Measurements from ENCODE around the gene IRX2.
A peak's percentile ranks its signal among the peaks of the same experiment; 100 is the strongest.

The IRX2 gene

GRCh38 chr5:2740051-2740875, 11.2 kb downstream of the IRX2 start:
- DNase-seq, result peak; percentile 57

DNA sequence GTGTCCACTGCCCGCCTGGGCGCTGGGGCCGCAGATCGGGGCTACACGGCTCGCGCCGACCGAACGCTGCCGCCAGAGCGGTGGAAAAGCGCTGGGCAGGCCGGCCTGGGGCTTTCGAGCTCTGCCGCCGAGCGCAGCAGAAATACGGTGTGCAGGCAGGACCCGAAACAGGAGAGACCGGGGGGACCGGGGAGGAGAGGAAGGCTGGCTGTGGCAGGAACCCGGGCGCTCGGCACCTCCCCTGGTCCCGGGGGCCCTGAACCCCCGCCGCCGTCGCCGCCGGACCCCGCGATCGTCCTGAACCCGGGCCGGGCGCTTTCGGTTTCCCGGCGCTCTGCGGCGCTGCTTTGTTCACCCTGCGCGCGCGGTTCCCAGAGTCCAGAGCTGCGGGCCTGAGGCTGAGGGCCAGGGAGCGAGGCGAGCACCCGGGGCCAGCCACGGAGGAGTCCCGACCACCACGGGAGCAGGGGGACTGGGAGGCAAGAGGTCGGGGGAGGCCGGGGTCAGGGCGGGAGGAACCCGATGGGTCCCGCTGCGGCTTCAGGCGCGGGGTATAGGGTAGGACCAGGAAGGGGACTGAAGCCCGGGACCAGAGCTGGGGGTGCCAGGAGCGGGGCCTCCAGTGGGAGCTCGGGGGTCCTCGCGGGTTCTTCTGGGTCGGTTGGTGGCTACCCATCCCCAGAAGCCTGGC, 12.0 kb downstream of the IRX2 start:
- DNase-seq, result peak; percentile 60

GRCh38 chr5:2738700-2739359, 12.6 kb downstream of the IRX2 start:
- DNase-seq, result peak; percentile 61

DNA sequence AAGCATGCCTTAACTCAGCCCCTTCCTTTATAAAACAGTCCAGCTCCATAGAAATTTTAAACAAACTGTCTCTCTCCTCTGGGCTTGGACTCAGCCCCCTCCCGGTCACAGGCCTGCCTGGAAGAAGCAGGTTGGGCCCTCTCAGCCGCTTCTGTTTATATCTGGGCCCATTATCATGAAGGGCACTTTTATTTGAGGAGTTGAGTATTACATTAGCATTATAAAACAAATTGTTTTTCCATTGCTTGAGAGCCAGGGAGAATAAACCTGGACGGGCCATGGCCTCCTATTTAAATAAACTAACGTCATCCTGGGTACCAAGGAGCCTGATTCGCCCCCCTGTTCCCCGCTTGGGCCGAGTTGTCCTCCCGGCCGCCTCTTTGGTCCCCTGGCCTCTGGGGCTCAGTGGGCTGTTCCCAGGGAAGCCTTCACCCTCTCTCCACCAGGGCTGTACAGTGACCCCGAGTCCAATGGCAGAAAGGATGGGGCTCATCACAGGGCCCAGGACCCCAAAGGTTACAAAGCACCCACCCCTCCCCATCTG, 13.2 kb downstream of the IRX2 start:
- peak; percentile 43 for DNase-seq

DNA sequence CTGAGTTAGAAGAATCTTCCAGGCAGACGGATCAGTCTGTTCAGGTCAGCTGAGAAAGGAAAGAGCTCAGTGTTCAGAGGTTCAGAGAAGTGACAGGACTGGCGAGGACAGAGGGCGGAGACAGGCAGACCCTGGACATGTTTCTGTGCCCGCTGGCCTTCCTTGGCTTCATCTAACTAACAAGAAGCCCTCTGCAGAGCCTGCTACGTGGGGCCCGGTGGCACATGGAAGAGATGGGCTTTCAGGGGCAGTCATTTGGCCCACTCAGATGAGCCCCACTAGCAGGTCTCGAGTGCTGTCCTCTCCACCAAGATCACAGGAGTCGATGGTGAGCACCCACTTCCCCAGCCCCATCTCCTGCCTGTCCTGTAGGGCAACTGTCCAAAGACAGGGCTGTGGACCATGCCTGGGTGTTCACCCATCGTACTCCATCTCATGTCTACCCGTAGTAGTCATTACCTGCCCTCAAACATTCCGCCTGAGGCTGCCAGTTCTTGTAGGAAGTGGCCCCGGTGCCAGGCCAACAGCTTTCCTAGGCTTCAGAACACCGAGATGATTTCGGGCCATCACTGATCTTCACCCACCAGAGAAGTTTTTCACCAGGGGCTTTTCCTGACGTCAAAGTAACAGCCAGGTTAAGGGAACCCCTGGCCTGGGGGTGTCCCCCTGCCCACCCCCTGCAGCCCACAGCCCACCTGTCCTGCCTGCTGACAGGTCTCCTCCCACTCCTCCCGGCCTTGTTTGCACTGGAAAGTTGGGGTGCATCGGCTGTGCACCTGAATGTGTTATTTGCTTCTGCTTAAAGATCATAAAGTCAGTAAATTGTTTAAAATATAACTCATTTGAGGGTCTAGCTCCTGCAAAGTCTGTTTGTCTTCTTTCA, 14.0 kb downstream of the IRX2 start:
- peak; percentile 44 for DNase-seq

GRCh38 chr5:2736872-2737271, 14.6 kb downstream of the IRX2 start:
- peak; percentile 36 for DNase-seq

GRCh38 chr5:2735996-2736395, 15.5 kb downstream of the IRX2 start:
- peak; percentile 38 for DNase-seq

DNA sequence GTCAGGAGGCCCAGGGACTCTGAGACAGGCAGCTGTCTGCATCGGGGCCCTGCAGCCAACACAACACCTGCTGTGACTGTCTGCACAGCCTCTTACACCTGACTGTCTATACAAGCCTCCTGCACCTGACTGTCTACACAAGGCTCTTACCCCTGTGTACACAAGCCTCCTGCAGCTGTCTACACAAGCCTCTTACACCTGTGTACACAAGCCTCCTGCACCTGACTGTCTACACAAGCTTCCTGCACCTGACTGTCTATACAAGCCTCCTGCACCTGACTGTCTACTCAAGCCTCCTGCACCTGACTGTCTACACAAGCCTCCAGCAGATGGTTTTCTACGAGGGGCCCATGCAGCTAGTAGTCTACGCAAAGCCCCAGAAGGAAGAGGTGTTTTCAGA, 18.6 kb downstream of the IRX2 start:
- DNase-seq, result peak; percentile 42

DNA sequence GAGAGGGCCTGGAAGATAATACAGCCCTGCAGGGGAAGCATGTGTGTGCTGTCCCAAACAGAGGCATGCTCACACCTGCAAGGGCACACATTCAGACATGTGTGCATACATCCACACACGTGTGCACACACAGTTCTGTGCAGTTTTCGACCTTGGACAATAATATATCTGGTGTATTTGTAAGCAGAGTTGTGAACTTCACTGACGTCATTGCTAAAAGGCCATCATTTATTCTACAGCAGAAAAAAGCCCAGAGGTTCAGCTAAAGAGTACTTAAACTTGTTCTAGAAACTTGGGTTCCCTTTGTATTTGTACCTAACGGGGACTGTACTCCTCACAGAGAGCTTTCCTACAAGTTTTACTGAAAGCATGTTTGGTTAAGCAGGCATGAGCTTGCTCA, 19.5 kb downstream of the IRX2 start:
- DNase-seq, result no peak

GRCh38 chr5:2729189-2729588, 22.3 kb downstream of the IRX2 start:
- no peak for DNase-seq

DNA sequence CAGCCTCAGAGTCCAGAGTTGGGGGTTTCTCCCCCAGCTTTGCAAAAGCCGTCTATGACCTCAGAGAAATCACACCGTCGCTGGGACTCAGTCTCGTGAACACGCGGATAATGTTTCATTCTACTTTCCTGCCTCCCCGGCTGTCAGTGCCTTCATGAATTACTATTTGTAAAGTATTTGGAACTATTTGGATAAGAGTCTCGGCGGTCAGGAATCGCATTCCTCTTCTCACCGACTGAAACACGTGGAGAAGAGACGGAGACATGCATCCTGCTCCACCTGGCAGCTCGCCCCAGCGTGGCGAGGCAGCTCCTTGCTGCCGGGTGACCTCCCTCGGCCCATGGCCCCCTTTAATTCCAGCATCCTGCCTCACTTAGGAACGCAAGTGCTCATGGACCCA, 23.9 kb downstream of the IRX2 start:
- DNase-seq, result peak; percentile 24

DNA sequence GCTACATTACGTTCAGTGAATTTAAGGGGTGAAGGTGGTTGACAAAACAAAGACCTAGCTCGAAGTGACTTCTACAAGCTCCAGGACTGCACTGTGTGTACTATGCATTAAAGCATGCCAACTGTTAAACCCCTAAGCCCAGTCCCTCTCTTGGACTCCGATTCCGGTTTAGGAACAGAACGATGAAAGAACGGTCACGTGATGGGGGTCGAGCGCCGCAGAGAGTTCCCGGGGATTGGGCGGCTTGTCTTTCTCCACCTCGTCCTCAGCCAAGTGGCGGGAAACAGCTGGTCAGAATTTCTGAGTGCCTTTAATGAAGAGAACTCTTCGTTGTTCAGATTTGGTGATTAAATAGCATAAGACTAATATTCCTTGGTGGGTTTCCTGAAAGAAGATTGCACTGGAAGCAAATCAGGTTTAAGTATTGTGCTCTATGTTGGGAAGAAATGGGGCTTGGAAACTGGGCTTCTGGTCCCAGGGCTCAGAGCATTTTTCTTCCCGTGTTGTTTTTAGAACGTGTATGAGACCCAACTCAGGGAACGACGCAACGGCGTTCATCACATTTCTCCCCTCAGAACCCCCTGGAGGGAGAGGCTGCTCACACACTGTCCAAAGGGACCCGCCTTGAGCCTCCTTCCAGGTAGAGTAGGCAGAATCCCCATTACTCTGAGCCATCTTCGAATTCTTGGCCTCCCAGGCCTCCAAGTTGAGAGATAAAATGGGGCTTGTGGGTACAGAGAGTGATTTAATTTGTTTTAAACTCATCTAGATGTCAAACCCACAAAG, 25.3 kb downstream of the IRX2 start:
- DNase-seq, result peak; percentile 32

- DNase-seq, result peak; percentile 32
These were observed 26.6 kb downstream of the IRX2 start for GRCh38 chr5:2724831-2725230.

GRCh38 chr5:2724031-2724581, 27.4 kb downstream of the IRX2 start:
- peak; percentile 29 for DNase-seq

GRCh38 chr5:2722901-2723300, 28.6 kb downstream of the IRX2 start:
- peak; percentile 23 for DNase-seq

GRCh38 chr5:2721385-2722138, 29.9 kb downstream of the IRX2 start:
- peak; percentile 7 for DNase-seq

- no peak for DNase-seq
These were observed 32.1 kb downstream of the IRX2 start for GRCh38 chr5:2719332-2719731.

DNA sequence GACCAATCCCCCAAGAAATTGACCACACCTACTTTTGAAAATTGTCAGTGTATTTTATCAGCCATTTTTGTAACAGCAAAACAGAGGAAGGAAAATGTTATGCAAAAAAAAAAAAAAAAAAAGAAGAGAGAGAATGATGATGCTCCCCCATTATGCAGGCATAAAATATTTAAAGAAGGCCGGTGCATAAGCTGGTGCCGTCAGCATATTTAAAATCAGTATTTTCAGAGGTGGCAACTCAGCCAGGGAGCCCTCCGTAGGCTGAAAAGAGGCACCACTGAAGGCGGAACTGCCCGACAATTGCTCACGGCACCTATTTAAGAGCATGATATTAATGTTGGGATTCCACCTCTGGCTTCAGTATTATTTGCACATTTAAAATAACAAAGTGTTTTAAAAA, 33.4 kb downstream of the IRX2 start:
- DNase-seq, result no peak

DNA sequence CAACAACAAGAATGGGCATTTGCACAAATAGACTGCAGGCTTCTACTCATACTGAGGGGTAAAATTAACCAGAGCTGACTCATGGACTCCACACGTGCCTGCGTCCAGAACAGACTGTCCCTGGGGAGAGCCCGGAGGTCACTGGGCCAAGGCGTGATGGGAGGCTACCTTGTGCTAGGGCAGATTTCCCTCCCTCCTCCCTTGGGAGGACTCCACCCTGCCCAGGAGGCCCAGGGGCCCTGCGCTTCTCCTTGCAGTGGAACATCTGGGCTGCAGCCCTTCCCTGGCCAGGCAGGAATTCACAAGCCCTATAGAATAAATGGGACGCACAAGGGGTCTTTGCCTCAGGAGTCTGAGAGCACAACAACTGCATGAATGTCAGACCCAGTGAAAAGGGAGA, 35.6 kb downstream of the IRX2 start:
- DNase-seq, result no peak

GRCh38 chr5:2714805-2715204, 36.7 kb downstream of the IRX2 start:
- DNase-seq, result no peak

DNA sequence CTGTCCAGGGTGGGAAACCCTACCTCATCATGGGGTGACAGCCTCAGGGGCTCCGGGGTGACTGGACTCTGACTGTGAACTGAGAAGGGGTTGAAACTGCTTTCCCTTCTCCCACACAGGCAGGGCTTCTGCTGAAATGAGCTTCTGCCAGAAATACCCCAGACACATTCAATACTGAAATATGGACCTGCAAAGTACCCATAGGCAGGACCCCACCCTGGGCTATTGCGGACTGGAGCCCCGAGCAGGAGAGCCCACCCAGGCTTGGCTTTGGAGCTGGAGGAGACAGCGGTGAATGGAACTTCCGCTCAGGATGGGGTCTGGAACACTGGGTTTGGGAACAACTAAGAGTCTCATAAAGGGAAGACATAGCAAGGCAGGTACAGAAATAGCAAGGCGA, 37.5 kb downstream of the IRX2 start:
- DNase-seq, result no peak
